ENCODE results near the gene TGM5.
"Not testable (repeated sequence)": the region's sequence is repeated elsewhere in the genome, so short reads cannot be mapped to it uniquely, and the experiment has no call there.

TGM5 gene

GRCh38 chr15:43246261-43246774 is 20.4 kb downstream of the TGM5 start:
- no peak for DNase-seq (ENCODE audit: low spot score)

GRCh38 chr15:43244092-43244491 is 22.6 kb downstream of the TGM5 start:
- DNase-seq (ENCODE audit: low spot score): no peak

- no peak for DNase-seq (ENCODE audit: low spot score)
Measured at GRCh38 chr15:43243020-43243645, 23.6 kb downstream of the TGM5 start.

- DNase-seq (ENCODE audit: low spot score): no peak
Measured at GRCh38 chr15:43242616-43243015, 24.1 kb downstream of the TGM5 start.

- no peak for DNase-seq (ENCODE audit: low spot score)
Measured at GRCh38 chr15:43241100-43241499, 25.6 kb downstream of the TGM5 start.

- DNase-seq (ENCODE audit: low spot score): peak; percentile 39
Measured at GRCh38 chr15:43239732-43240491, 26.8 kb downstream of the TGM5 start.

- DNase-seq (ENCODE audit: low spot score): no peak
Measured at GRCh38 chr15:43238671-43239131, 28.0 kb downstream of the TGM5 start.

GRCh38 chr15:43237842-43238470 is 28.8 kb downstream of the TGM5 start:
- DNase-seq (ENCODE audit: low spot score): no peak

GRCh38 chr15:43235536-43235935 is 31.2 kb downstream of the TGM5 start:
- no peak for DNase-seq (ENCODE audit: low spot score)

GRCh38 chr15:43232289-43232874 is 34.3 kb downstream of the TGM5 start:
- DNase-seq (ENCODE audit: low spot score): no peak

GRCh38 chr15:43230640-43231115 is 36.0 kb downstream of the TGM5 start:
- DNase-seq (ENCODE audit: low spot score): no peak

- no peak for DNase-seq (ENCODE audit: low spot score)
Measured at GRCh38 chr15:43229977-43230376, 36.8 kb downstream of the TGM5 start.

GRCh38 chr15:43226436-43227305 is 40.1 kb downstream of the TGM5 start:
- no peak for DNase-seq (ENCODE audit: low spot score)

GRCh38 chr15:43225950-43226255 is 40.8 kb downstream of the TGM5 start:
- not testable (repeated sequence) for DNase-seq (ENCODE audit: low spot score)

- DNase-seq (ENCODE audit: low spot score): peak; percentile 82
Measured at GRCh38 chr15:43225201-43225949, 41.4 kb downstream of the TGM5 start.

GRCh38 chr15:43221422-43221821 is 45.3 kb downstream of the TGM5 start:
- DNase-seq (ENCODE audit: low spot score): no peak

GRCh38 chr15:43220991-43221403 is 45.7 kb downstream of the TGM5 start, which contains the start of gene EPB42:
Gene EPB42 (minus strand): TSS chr15:43221018. CDS start chr15:43220825, 193 bp downstream.
- no peak for DNase-seq (ENCODE audit: low spot score)

GRCh38 chr15:43219929-43220928 is 46.5 kb downstream of the TGM5 start:
- no peak for DNase-seq (ENCODE audit: low spot score)
